ENCODE measurements around the gene TMEM247.

GRCh38 chr2:46504221-46504620 lies 24.9 kb downstream of the TMEM247 start:
- TF ChIP-seq CTCF (IDR thresholded peaks at IDR 0.05; ENCODE audit: low read depth, low read length, missing input control) (no peak), ZBTB33 (IDR thresholded peaks at IDR 0.05) (no peak), RAD21 (IDR thresholded peaks at IDR 0.05) (no peak), ATF3 (IDR thresholded peaks at IDR 0.05) (no peak), TAF1 (conservative IDR thresholded peaks at IDR 0.05) (no peak), MAX (IDR thresholded peaks at IDR 0.05) (no peak), YY1 (IDR thresholded peaks at IDR 0.05) (no peak), FOXA1 (IDR thresholded peaks at IDR 0.05) (no peak), JUND (IDR thresholded peaks at IDR 0.05) (no peak), EGR1 (IDR thresholded peaks at IDR 0.05; ENCODE audit: low read depth in 2 of 2) (no peak), REST (IDR thresholded peaks at IDR 0.05) (no peak), HNF4A (conservative IDR thresholded peaks at IDR 0.05) (no peak), GABPA (IDR thresholded peaks at IDR 0.05 in 1 of 2, conservative IDR thresholded peaks at IDR 0.05 in 1 of 2) (no peak), RXRA (IDR thresholded peaks at IDR 0.05) (no peak)
